Epithelial cell of proximal tubule (primary cell): ENCODE results near the gene CPB2. TPM values are rescaled to one million over a fixed set of nuclear protein-coding genes. Genes with fewer than 3 reads are reported as not detected.

Experiments
- DNase-seq: peaks from one replicate; pipeline ENCODE4 v3.0.0-alpha.2; 2011; ENCODE audit warnings: low read depth
- H3K4me3 ChIP-seq: 2 replicates; pipeline ENCODE4 v1.5.1; 2011; ENCODE audit warnings: low read depth, mild to moderate bottlenecking, low read length
- CTCF ChIP-seq: conservative IDR thresholded peaks from 2 replicates; pipeline ENCODE4 v1.5.1; 2012; ENCODE audit warnings: low read depth, mild to moderate bottlenecking, low read length
- total RNA-seq: library from RNA; depleted of rRNA; stranded (reverse); fragments of >200 nt; gene quantifications from 2 replicates; pipeline ENCODE4 v1.2.3, GENCODE V29; 2015

The CPB2 gene
- total RNA-seq, 1 donor from 2014 or later, result not detected

GRCh38 chr13:46145950-46146349 is 41.1 kb upstream of the CPB2 start:
- TF ChIP-seq CTCF, result no peak
- DNase-seq, result no peak
- H3K4me3 ChIP-seq, result no peak overlapping the region

GRCh38 chr13:46145135-46145534 is 40.3 kb upstream of the CPB2 start:
- no peak for DNase-seq
- TF ChIP-seq CTCF, result no peak
- H3K4me3 ChIP-seq, result no peak overlapping the region

- DNase-seq, result no peak
- H3K4me3 ChIP-seq, result no peak overlapping the region
- no peak for TF ChIP-seq CTCF
Observed at GRCh38 chr13:46143184-46143701, 38.4 kb upstream of the CPB2 start.

GRCh38 chr13:46142776-46143175 is 37.9 kb upstream of the CPB2 start:
- DNase-seq, result no peak
- H3K4me3 ChIP-seq, result no peak overlapping the region
- TF ChIP-seq CTCF, result no peak

- H3K4me3 ChIP-seq, result no peak overlapping the region
- DNase-seq, result no peak
- TF ChIP-seq CTCF, result no peak
Observed at GRCh38 chr13:46140044-46140443, 35.2 kb upstream of the CPB2 start.

GRCh38 chr13:46137627-46138317 is 32.9 kb upstream of the CPB2 start:
- no peak for TF ChIP-seq CTCF
- no peak overlapping the region for H3K4me3 ChIP-seq
- DNase-seq, result no peak

GRCh38 chr13:46136688-46137087 is 31.9 kb upstream of the CPB2 start:
- no peak for TF ChIP-seq CTCF
- no peak overlapping the region for H3K4me3 ChIP-seq
- DNase-seq, result no peak
